HepG2 (cell line): ENCODE measurements around the gene EML2. TPM values are rescaled to one million over a fixed set of nuclear protein-coding genes. Genes with fewer than 3 reads are reported as not detected.

Experiments used
- BRCA1 ChIP-seq: sonication (generic); formaldehyde crosslinking; IDR thresholded peaks from 2 replicates; pipeline ENCODE4 v1.4.0; 2020; ENCODE audit warnings: missing genetic modification reagents
- CREBL2 ChIP-seq: sonication (generic); formaldehyde crosslinking; IDR thresholded peaks from 2 replicates; pipeline ENCODE4 v1.8.1; 2023; ENCODE audit warnings: missing genetic modification reagents, mild to moderate bottlenecking, borderline replicate concordance
- FOXP1 ChIP-seq, 2 experiments: fragments of 450-650 bp in 1 of 2; IDR thresholded peaks; 2 replicates each; pipeline ENCODE4 v1.6.1; 2017 to 2018; ENCODE audit warnings: antibody characterized with exemption in 1 of 2
- GZF1 ChIP-seq: sonication (generic); formaldehyde crosslinking; IDR thresholded peaks from 2 replicates; pipeline ENCODE4 v1.5.1; 2020; ENCODE audit warnings: mild to moderate bottlenecking, missing genetic modification reagents
- HDAC6 ChIP-seq: fragments of 200-600 bp; sonication (generic); IDR thresholded peaks from 2 replicates; pipeline ENCODE4 v1.7.0; 2017; ENCODE audit warnings: mild to moderate bottlenecking, antibody characterized with exemption, low read length, low read depth
- HNF4G ChIP-seq, 2 experiments: sonication (generic) in 1 of 2; formaldehyde crosslinking in 1 of 2; IDR thresholded peaks; 2 replicates each; pipeline versions ENCODE4 v1.4.0 to v1.6.1; 2011 to 2020; ENCODE audit warnings: borderline replicate concordance in 2 of 2, low read depth in 2 of 2, mild to moderate bottlenecking in 2 of 2, low read length in 1 of 2, missing genetic modification reagents in 1 of 2, moderate library complexity in 1 of 2
- JUND ChIP-seq: sonication (generic); formaldehyde crosslinking; IDR thresholded peaks from 2 replicates; pipeline ENCODE4 v1.8.0; 2022; ENCODE audit warnings: mild to moderate bottlenecking, missing genetic modification reagents
- MATR3 ChIP-seq: sonication (generic); formaldehyde crosslinking; IDR thresholded peaks from 2 replicates; pipeline ENCODE4 v1.4.0; 2020; ENCODE audit warnings: missing genetic modification reagents
- MXD4 ChIP-seq: IDR thresholded peaks from 2 replicates; pipeline ENCODE4 v1.6.1; 2016; ENCODE audit warnings: mild to moderate bottlenecking, missing biosample characterization, missing genetic modification reagents
- MYNN ChIP-seq: sonication (generic); formaldehyde crosslinking; IDR thresholded peaks from 2 replicates; pipeline ENCODE4 v1.4.0; 2020; ENCODE audit warnings: mild to moderate bottlenecking, low read depth, missing genetic modification reagents
- PRPF4 ChIP-seq: fragments of 200-400 bp; formaldehyde crosslinking; IDR thresholded peaks from 2 replicates; pipeline ENCODE4 v1.6.1; 2016; ENCODE audit warnings: low read length, low read depth; ENCODE audit not compliant: poor library complexity, severe bottlenecking
- RFX3 ChIP-seq: IDR thresholded peaks from 2 replicates; pipeline ENCODE4 v1.6.1; 2016; ENCODE audit warnings: missing biosample characterization, missing genetic modification reagents
- THYN1 ChIP-seq: sonication (generic); formaldehyde crosslinking; IDR thresholded peaks from 2 replicates; pipeline ENCODE4 v1.8.1; 2023; ENCODE audit warnings: low read depth, mild to moderate bottlenecking, moderate library complexity, missing genetic modification reagents, borderline replicate concordance
- ZNF337 ChIP-seq: sonication (generic); formaldehyde crosslinking; IDR thresholded peaks from 2 replicates; pipeline ENCODE4 v1.5.1; 2020; ENCODE audit warnings: missing genetic modification reagents, low read depth, mild to moderate bottlenecking, borderline replicate concordance
- ZNF382 ChIP-seq: sonication (generic); formaldehyde crosslinking; IDR thresholded peaks from 2 replicates; pipeline ENCODE4 v1.5.0; 2020; ENCODE audit warnings: missing genetic modification reagents, mild to moderate bottlenecking, borderline replicate concordance
- ZNF44 ChIP-seq: sonication (generic); formaldehyde crosslinking; IDR thresholded peaks from 2 replicates; pipeline ENCODE4 v1.5.1; 2020; ENCODE audit warnings: mild to moderate bottlenecking, missing genetic modification reagents
- ZNF550 ChIP-seq: sonication (generic); formaldehyde crosslinking; IDR thresholded peaks from 2 replicates; pipeline ENCODE4 v1.4.0; 2020; ENCODE audit warnings: mild to moderate bottlenecking, missing genetic modification reagents, borderline replicate concordance
- ZNF780A ChIP-seq: sonication (generic); formaldehyde crosslinking; IDR thresholded peaks from 2 replicates; pipeline ENCODE4 v1.8.0; 2022; ENCODE audit warnings: mild to moderate bottlenecking, missing genetic modification reagents, moderate library complexity
- ZNF878 ChIP-seq: sonication (generic); formaldehyde crosslinking; IDR thresholded peaks from 2 replicates; pipeline ENCODE4 v1.8.1; 2023; ENCODE audit warnings: mild to moderate bottlenecking, missing genetic modification reagents, moderate library complexity
- polyA plus RNA-seq, 8 experiments: library from polyadenylated mRNA; depleted of rRNA in 3 of 8; stranded (reverse) in 7 of 8; unstranded in 1 of 8; fragments of >200 nt; fragmentation: Illumina TruSeq in 4 of 8; extraction: Trizol in 4 of 8; gene quantifications; 2 replicates each; pipeline versions ENCODE4 v1.2.1 to v1.2.3, GENCODE V29; 2011 to 2016; ENCODE audit warnings: low read depth in 4 of 8, missing spikeins in 1 of 8, mixed read lengths in 1 of 8; ENCODE audit not compliant: insufficient read depth in 1 of 8
- total RNA-seq, 5 experiments: library from RNA; depleted of rRNA; stranded (reverse); fragments of >200 nt; fragmentation: Illumina TruSeq; extraction: Trizol; gene quantifications; 2 replicates each; pipeline ENCODE4 v1.2.3, GENCODE V29; 2016; ENCODE audit warnings: low read depth in 1 of 5
- TF ChIP-seq, protein P1 (sequence below): IDR thresholded peaks from 2 replicates; pipeline ENCODE4 v1.6.1; 2016; ENCODE audit warnings: missing compliant biosample characterization, missing genetic modification reagents, borderline replicate concordance
- TF ChIP-seq, protein P2 (sequence below): sonication (generic); formaldehyde crosslinking; IDR thresholded peaks from 2 replicates; pipeline ENCODE4 v1.4.0; 2020; ENCODE audit warnings: missing genetic modification reagents
- TF ChIP-seq, protein P3 (sequence below): sonication (generic); formaldehyde crosslinking; IDR thresholded peaks from 2 replicates; pipeline ENCODE4 v1.9.0; 2021; ENCODE audit warnings: missing genetic modification reagents, mild to moderate bottlenecking, borderline replicate concordance

The EML2 gene
- total and polyA plus RNA-seq, 2 of the 13 experiments (the other 11 are each of a cell fraction or from before 2014, with no cell fraction given): 7.3 to 12.9 TPM

DNA sequence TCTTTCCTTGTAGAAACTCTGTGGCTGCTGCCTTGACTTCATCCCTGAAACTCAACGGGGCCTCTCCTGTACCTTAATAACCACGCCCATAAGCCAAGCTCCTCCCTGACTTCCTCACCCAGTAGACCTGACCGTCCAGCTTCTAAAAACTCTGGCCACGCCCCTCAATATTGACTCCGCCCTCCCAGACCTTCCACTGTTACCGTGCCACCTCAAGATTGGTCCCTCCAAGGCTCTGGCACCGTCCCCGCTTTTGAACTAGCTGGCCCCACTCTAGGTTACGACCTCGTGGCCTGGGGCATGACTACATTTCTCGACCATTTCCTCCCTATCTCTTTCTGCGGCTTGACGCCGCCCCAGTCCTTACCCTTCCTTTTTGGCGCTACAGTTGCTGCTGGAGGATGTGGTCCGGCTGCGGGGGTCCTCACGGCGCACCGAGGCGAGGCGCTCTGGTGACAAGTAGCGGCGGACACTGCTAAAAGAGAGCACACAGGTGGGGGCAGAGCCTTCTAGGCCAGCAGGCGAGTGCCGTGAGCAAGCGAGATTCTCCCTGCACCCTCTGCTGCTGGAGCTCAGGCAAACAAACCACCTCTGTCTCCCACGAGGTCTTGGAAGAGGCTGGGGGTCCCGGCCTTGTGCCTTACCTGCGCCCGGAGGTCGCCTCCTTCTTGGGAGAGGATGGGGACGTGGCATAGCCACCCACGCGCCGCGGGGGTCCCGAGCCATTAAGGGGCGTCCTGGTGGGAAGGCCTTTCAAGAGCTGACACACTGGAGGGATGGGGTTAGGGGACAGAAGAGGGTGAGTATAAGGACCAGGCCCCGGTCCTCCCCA is 2.3 kb upstream of the EML2 start (continued):
- TF ChIP-seq HNF4G (IDR thresholded peaks at IDR 0.05; ENCODE audit: borderline replicate concordance, low read depth, low read length) (no peak), HNF4G (CRISPR knock-in tag; IDR thresholded peaks at IDR 0.05; ENCODE audit: borderline replicate concordance, low read depth) (no peak), ZNF780A (0 out of 2 replicates have a peak, but pooled peaks have one; percentile 33), GZF1 (CRISPR knock-in tag) (no peak), MYNN (CRISPR knock-in tag) (no peak), ZNF44 (CRISPR knock-in tag) (no peak), ZNF337 (CRISPR knock-in tag) (no peak), HDAC6 (no peak), FOXP1 (IDR thresholded peaks at IDR 0.05) (no peak), FOXP1 (CRISPR knock-in tag; IDR thresholded peaks at IDR 0.05) (no peak), ZNF878 (no peak), ZNF550 (CRISPR knock-in tag) (no peak), PRPF4 (no peak), BRCA1 (CRISPR knock-in tag) (no peak), MXD4 (CRISPR knock-in tag) (no peak), JUND (CRISPR knock-in tag) (no peak), MATR3 (CRISPR knock-in tag) (no peak), RFX3 (CRISPR knock-in tag) (no peak), CREBL2 (CRISPR knock-in tag) (no peak), ZNF382 (CRISPR knock-in tag) (no peak), THYN1 (CRISPR knock-in tag) (no peak)
- TF ChIP-seq, protein P1, sequence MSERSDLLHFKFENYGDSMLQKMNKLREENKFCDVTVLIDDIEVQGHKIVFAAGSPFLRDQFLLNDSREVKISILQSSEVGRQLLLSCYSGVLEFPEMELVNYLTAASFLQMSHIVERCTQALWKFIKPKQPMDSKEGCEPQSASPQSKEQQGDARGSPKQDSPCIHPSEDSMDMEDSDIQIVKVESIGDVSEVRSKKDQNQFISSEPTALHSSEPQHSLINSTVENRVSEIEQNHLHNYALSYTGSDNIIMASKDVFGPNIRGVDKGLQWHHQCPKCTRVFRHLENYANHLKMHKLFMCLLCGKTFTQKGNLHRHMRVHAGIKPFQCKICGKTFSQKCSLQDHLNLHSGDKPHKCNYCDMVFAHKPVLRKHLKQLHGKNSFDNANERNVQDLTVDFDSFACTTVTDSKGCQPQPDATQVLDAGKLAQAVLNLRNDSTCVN (CRISPR knock-in tag): no peak
- TF ChIP-seq, protein P2, sequence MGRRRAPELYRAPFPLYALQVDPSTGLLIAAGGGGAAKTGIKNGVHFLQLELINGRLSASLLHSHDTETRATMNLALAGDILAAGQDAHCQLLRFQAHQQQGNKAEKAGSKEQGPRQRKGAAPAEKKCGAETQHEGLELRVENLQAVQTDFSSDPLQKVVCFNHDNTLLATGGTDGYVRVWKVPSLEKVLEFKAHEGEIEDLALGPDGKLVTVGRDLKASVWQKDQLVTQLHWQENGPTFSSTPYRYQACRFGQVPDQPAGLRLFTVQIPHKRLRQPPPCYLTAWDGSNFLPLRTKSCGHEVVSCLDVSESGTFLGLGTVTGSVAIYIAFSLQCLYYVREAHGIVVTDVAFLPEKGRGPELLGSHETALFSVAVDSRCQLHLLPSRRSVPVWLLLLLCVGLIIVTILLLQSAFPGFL (CRISPR knock-in tag): no peak
- TF ChIP-seq, protein P3, sequence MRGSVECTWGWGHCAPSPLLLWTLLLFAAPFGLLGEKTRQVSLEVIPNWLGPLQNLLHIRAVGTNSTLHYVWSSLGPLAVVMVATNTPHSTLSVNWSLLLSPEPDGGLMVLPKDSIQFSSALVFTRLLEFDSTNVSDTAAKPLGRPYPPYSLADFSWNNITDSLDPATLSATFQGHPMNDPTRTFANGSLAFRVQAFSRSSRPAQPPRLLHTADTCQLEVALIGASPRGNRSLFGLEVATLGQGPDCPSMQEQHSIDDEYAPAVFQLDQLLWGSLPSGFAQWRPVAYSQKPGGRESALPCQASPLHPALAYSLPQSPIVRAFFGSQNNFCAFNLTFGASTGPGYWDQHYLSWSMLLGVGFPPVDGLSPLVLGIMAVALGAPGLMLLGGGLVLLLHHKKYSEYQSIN (CRISPR knock-in tag): no peak
